Uterus (tissue), 4 donors: ENCODE results near the gene PRAMEF20. TPM values are rescaled to one million over a fixed set of nuclear protein-coding genes. Genes with fewer than 3 reads are reported as not detected.
"Not testable (repeated sequence)": the region's sequence is repeated elsewhere in the genome, so short reads cannot be mapped to it uniquely, and the experiment has no call there.

Experiments
- DNase-seq, 2 donors: peaks; one replicate each; pipeline ENCODE4 v3.0.0-alpha.2; 2019 to 2020
- H3K27ac ChIP-seq, 2 donors: fragments of 200-600 bp; sonication (generic); 1 replicate in 1 of 2; 2 replicates in 1 of 2; pipeline ENCODE4 v1.5.1; 2016 to 2018
- H3K27me3 ChIP-seq, 2 donors: fragments of 200-600 bp; sonication (generic); one replicate each; pipeline ENCODE4 v1.5.1; 2018 to 2019; ENCODE audit warnings: control low read depth in 1 of 2
- H3K36me3 ChIP-seq, 2 donors: fragments of 200-600 bp; sonication (generic); one replicate each; pipeline ENCODE4 v1.5.1; 2019; ENCODE audit warnings: control low read depth in 1 of 2
- H3K4me1 ChIP-seq, 2 donors: fragments of 200-600 bp; sonication (generic); one replicate each; pipeline ENCODE4 v1.5.1; 2018 to 2019; ENCODE audit warnings: control low read depth in 1 of 2
- H3K4me3 ChIP-seq, 2 donors: fragments of 200-600 bp; sonication (generic); 1 replicate in 1 of 2; 2 replicates in 1 of 2; pipeline ENCODE4 v1.5.1; 2018 to 2019; ENCODE audit warnings: mild to moderate bottlenecking in 1 of 2
- H3K9me3 ChIP-seq, 2 donors: fragments of 200-600 bp; sonication (generic); one replicate each; pipeline ENCODE4 v1.5.1; 2019; ENCODE audit warnings: control low read depth in 1 of 2
- CTCF ChIP-seq, 4 experiments: fragments of 200-600 bp in 2 of 4; fragments of 450-650 bp in 2 of 4; sonication (generic) in 2 of 4; IDR thresholded peaks; one replicate each; pipeline ENCODE4 v1.5.1; 2016 to 2019; ENCODE audit warnings: antibody characterized with exemption in 4 of 4, mild to moderate bottlenecking in 2 of 4, moderate library complexity in 1 of 4
- POLR2A ChIP-seq, 2 donors: fragments of 450-650 bp; IDR thresholded peaks; one replicate each; pipeline ENCODE4 v1.6.1; 2016; ENCODE audit warnings: antibody characterized with exemption in 2 of 2, mild to moderate bottlenecking in 1 of 2, moderate library complexity in 1 of 2
- intact Hi-C: fragments of 100-400 bp; cut with DNase I; formaldehyde crosslinking; loops from one replicate; pipeline ENCODE4 v1.15.1; 2023; ENCODE audit warnings: low total_unique reads
- total RNA-seq, 4 donors: library from RNA; depleted of rRNA in 3 of 4; stranded (reverse); fragments of >200 nt in 3 of 4; gene quantifications; one replicate each; pipeline versions ENCODE4 v1.1.0 to v1.2.4, GENCODE V29; 2014 to 2023
- donor health status: DM: yes; HTN: yes; CAD: no.

The PRAMEF20 gene
- total RNA-seq, 4 donors from 2014 or later, result not detected

- H3K27ac ChIP-seq, result no peak overlapping the region
- no peaks in the 10 kb centered on the region for H3K27me3 ChIP-seq
- H3K4me3 ChIP-seq, result no peak overlapping the region
- no peak for DNase-seq
- no peaks in the 10 kb centered on the region for H3K4me1 ChIP-seq
- intact Hi-C loops, result no loop called here
- TF ChIP-seq POLR2A (IDR thresholded peaks at IDR 0.05), result no peak
- no peak for TF ChIP-seq CTCF (IDR thresholded peaks at IDR 0.05)
- no peaks in the 10 kb centered on the region for H3K36me3 ChIP-seq
- no peaks in the 10 kb centered on the region for H3K9me3 ChIP-seq
These were observed 2.4 kb upstream of the PRAMEF20 start for GRCh38 chr1:13407811-13408210.

DNA sequence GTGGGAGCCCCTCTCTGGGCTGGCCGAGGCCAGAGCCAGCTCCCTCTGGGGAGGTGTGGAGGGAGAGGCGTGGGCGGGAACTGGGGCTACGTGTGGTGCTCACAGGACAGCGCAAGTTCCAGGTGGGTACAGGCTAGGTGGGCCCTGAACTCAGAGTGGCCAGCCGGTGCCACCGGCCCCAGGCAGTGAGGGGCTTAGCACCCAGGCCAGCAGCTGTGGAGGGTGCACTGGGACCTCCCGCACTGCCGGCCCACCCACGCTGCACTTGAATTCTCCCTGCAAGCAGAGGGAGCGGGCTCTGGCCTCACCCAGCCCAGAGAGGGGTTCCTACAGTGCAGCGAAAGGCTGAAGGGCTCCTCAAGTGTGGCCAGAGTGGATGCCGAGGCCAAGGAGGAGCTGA is 20.2 kb downstream of the PRAMEF20 start:
- Histone ChIP-seq H3K27ac (no peak overlapping the region), H3K9me3 (no peaks in the 10 kb centered on the region), H3K4me1 (no peaks in the 10 kb centered on the region), H3K27me3 (no peaks in the 10 kb centered on the region), H3K36me3 (no peaks in the 10 kb centered on the region), H3K4me3 (no peak overlapping the region)
- no peak for DNase-seq
- TF ChIP-seq CTCF (IDR thresholded peaks at IDR 0.05) (no peak), POLR2A (IDR thresholded peaks at IDR 0.05) (no peak)
- intact Hi-C loops, result no loop called here

DNA sequence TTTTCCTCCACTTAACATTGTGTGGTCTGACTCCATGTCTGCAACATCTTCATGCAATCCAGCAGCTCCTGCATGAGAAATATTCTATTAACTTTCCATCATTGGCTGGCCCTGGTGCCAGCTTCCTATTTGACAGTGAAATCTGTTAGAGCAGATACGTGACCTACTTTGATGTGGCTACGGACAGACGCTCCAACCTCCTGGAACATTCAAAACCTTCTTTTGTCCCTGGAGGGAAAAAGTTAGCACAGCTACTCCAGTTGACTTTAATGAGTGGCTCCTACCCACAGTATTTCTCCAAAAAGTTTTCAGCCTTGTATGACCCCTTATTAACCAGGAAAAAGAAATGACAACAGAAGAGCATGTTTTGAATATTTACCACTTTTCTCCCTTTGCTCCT is 22.0 kb downstream of the PRAMEF20 start:
- DNase-seq, result no peak
- intact Hi-C loops, result no loop called here
- TF ChIP-seq CTCF (IDR thresholded peaks at IDR 0.05) (no peak), POLR2A (IDR thresholded peaks at IDR 0.05) (no peak)

GRCh38 chr1:13433694-13434358 is 23.6 kb downstream of the PRAMEF20 start:
- H3K27me3 ChIP-seq, H3K9me3 ChIP-seq, H3K36me3 ChIP-seq, H3K4me3 ChIP-seq, intact Hi-C loops, H3K4me1 ChIP-seq, DNase-seq, H3K27ac ChIP-seq: not testable (repeated sequence)

More for the DNA sequence above, 22.0 kb downstream of the PRAMEF20 start:
- H3K4me3 ChIP-seq, result no peak overlapping the region
- no peaks in the 10 kb centered on the region for H3K36me3 ChIP-seq
- H3K27ac ChIP-seq, result no peak overlapping the region
- H3K27me3 ChIP-seq, result no peaks in the 10 kb centered on the region
- no peaks in the 10 kb centered on the region for H3K4me1 ChIP-seq
- no peaks in the 10 kb centered on the region for H3K9me3 ChIP-seq

DNA sequence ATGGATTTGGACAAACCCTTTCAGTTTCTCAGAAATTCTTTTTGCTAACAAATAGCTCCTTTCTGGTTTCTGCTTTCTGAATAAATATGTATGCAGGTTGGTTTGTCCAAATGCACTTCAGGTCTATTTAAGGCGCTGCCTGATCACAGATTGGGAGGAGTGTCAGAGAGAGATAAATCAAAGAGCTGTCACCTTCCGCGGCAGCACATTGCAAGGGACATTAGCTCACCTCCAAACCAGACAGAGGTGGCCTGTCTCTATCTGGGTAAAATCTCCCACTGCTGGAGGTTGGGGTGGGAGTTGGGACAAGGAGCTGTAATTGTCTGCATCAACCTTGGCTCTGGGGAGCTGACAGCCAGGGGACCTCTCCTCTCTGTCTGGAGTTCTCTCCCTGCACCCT is 25.2 kb downstream of the PRAMEF20 start:
- no peak for DNase-seq
- intact Hi-C loops, result no loop called here
- Histone ChIP-seq H3K36me3 (no peaks in the 10 kb centered on the region), H3K27me3 (no peaks in the 10 kb centered on the region), H3K4me1 (no peaks in the 10 kb centered on the region), H3K27ac (no peak overlapping the region), H3K9me3 (no peaks in the 10 kb centered on the region), H3K4me3 (no peak overlapping the region)
- TF ChIP-seq CTCF (IDR thresholded peaks at IDR 0.05), result no peak
- no peak for TF ChIP-seq POLR2A (IDR thresholded peaks at IDR 0.05)

GRCh38 chr1:13439104-13439783 is 29.0 kb downstream of the PRAMEF20 start:
- intact Hi-C loops, H3K27ac ChIP-seq, H3K4me3 ChIP-seq, H3K36me3 ChIP-seq, H3K27me3 ChIP-seq, H3K4me1 ChIP-seq, DNase-seq, H3K9me3 ChIP-seq: not testable (repeated sequence)
